Psoas muscle (tissue), 8 donors: ENCODE data around the gene DOCK11. TPM values are rescaled to one million over a fixed set of nuclear protein-coding genes. Genes with fewer than 3 reads are reported as not detected.

Experiments
- ATAC-seq, 4 donors: fragments of 200-7000 bp; cut with Tn5 transposase; one replicate each; pipeline ENCODE4 v1.9.1; 2020; ENCODE audit warnings: moderate library complexity in 3 of 4, mild to moderate bottlenecking in 2 of 4
- DNase-seq, 2 donors: peaks; one replicate each; pipeline ENCODE4 v3.0.0-alpha.2; 2020
- H3K27ac ChIP-seq: fragments of 200-600 bp; one replicate; pipeline ENCODE4 v1.8.0; 2022
- H3K27me3 ChIP-seq, 3 donors: fragments of 200-600 bp in 1 of 3; one replicate each; pipeline versions ENCODE4 v1.6.1 to v1.8.0; 2013 to 2022; ENCODE audit warnings: low read length in 2 of 3, mild to moderate bottlenecking in 2 of 3, moderate library complexity in 1 of 3; ENCODE audit not compliant: insufficient read depth in 3 of 3
- H3K36me3 ChIP-seq, 2 donors: fragments of 200-600 bp in 1 of 2; one replicate each; pipeline versions ENCODE4 v1.6.1 to v1.8.0; 2013 to 2022; ENCODE audit warnings: low read depth in 1 of 2, mild to moderate bottlenecking in 1 of 2, moderate library complexity in 1 of 2; ENCODE audit not compliant: insufficient read depth in 1 of 2
- H3K4me1 ChIP-seq: fragments of 200-600 bp; one replicate; pipeline ENCODE4 v1.8.0; 2022
- H3K4me3 ChIP-seq: fragments of 200-600 bp; one replicate; pipeline ENCODE4 v1.8.0; 2022; ENCODE audit warnings: mild to moderate bottlenecking
- H3K9me3 ChIP-seq: fragments of 200-600 bp; one replicate; pipeline ENCODE4 v1.8.0; 2022
- CTCF ChIP-seq: fragments of 200-600 bp; IDR thresholded peaks from one replicate; pipeline ENCODE4 v1.8.0; 2022; ENCODE audit warnings: antibody characterized with exemption
- WGBS, 3 donors: extraction: QIAGEN DNeasy Blood & Tissue Kit; methylation state at CpG; one replicate each; pipeline versions ENCODE4 v1.1.6 to v1.1.7; 2013; 5-methylcytosine and 5-hydroxymethylcytosine counted together
- intact Hi-C, 2 donors: fragments of 100-400 bp; cut with DNase I; formaldehyde crosslinking; loops; one replicate each; pipeline versions ENCODE4 v1.11.0 to v1.14.2; 2022
- polyA plus RNA-seq, 3 donors: library from polyadenylated mRNA; stranded (reverse); fragments of 200-250 nt; gene quantifications; one replicate each; pipeline ENCODE4 v1.2.3, GENCODE V29; 2013
- total RNA-seq, 4 donors: library from RNA; stranded (reverse); fragmentation: NEBNext Ultra II Directional in 2 of 4; extraction: Animal tissue kit (Norgen Biotek cat#: 25700) in 2 of 4; gene quantifications; one replicate each; pipeline versions ENCODE4 v1.2.1 to v1.2.4, GENCODE V29; 2021 to 2023
- donor health status: healthy with polysubstance abuse.
- donor health status: DM: no; HTN: no; CAD: no; lungs with moderate emphysema.
- donor health status: Bipolar disorder and iron deficiency.
- donor health status: healthy.
- donor health status: DM: yes; HTN: yes; CAD: no.
- donor health status: DM: no; HTN: no; CAD: no.
- donor health status: DM: no; HTN: no; CAD: no.
- donor health status: DM: yes; HTN: yes; CAD: no.

The DOCK11 gene
- total and polyA plus RNA-seq, 7 donors = 1.6 to 4.4 (median 1.9) TPM

- Histone ChIP-seq H3K27ac (no peak overlapping the region), H3K36me3 (no peaks in the 10 kb centered on the region), H3K27me3 (peaks cover 0 to 36% (median 0%) of the 10 kb centered on the region in 3 donors), H3K9me3 (no peaks in the 10 kb centered on the region), H3K4me1 (no peaks in the 10 kb centered on the region), H3K4me3 (no peak overlapping the region)
- 68 to 91% (median 88%) methylated on average over 2 to 3 of the region's 3 CpGs for WGBS, 3 donors
- intact Hi-C loops = no loop called here
- no peak for ATAC-seq
- DNase-seq = no peak
- TF ChIP-seq CTCF = no peak
Measured at GRCh38 chrX:118493653-118494297, 1.8 kb upstream of the DOCK11 start.

- Histone ChIP-seq H3K27me3 (peaks cover 0 to 51% (median 0%) of the 10 kb centered on the region in 3 donors), H3K36me3 (no peaks in the 10 kb centered on the region), H3K27ac (peak overlapping the region; percentile 16), H3K4me1 (no peaks in the 10 kb centered on the region), H3K4me3 (peak overlapping the region; percentile 69), H3K9me3 (no peaks in the 10 kb centered on the region)
- WGBS, 3 donors = 1 to 24% (median 1%) methylated on average over 27 to 80 of the region's 81 CpGs
- no peak for TF ChIP-seq CTCF
- ATAC-seq (peak; percentile 17 to 49 (median 28)), DNase-seq (peak; percentile 49 to 70)
- intact Hi-C loops = no loop called here
Measured at GRCh38 chrX:118495958-118496762, 545 bp downstream of the DOCK11 start.

- Histone ChIP-seq H3K27ac (peak overlapping the region; percentile 16), H3K4me3 (peak overlapping the region; percentile 69), H3K27me3 (peaks cover 0 to 53% (median 0%) of the 10 kb centered on the region in 3 donors), H3K36me3 (no peaks in the 10 kb centered on the region), H3K9me3 (no peaks in the 10 kb centered on the region), H3K4me1 (no peaks in the 10 kb centered on the region)
- no peak for ATAC-seq
- TF ChIP-seq CTCF = no peak
- intact Hi-C loops = no loop called here
- DNase-seq = no peak
- 6 to 37% (median 8%) methylated on average over 13 of the region's 13 CpGs for WGBS, 3 donors
Measured at GRCh38 chrX:118496763-118497079, 1.1 kb downstream of the DOCK11 start.

GRCh38 chrX:118497180-118497818, 1.7 kb downstream of the DOCK11 start:
- whole genome bisulfite sequencing, 3 donors = 49 to 65% (median 64%) methylated on average over 7 of the region's 7 CpGs
- DNase-seq (no peak), ATAC-seq (no peak)
- Histone ChIP-seq H3K4me3 (peak overlapping the region; percentile 69), H3K27me3 (peaks cover 0 to 53% (median 0%) of the 10 kb centered on the region in 3 donors), H3K27ac (peak overlapping the region; percentile 5), H3K36me3 (no peaks in the 10 kb centered on the region), H3K9me3 (no peaks in the 10 kb centered on the region), H3K4me1 (no peaks in the 10 kb centered on the region)
- no peak for TF ChIP-seq CTCF
- intact Hi-C loops = no loop called here
